Astrocyte of the cerebellum (primary cell): ENCODE data around the gene MEN1.
A peak's percentile ranks its signal among the peaks of the same experiment; 100 is the strongest.

Experiments
- DNase-seq: peaks from one replicate; pipeline ENCODE4 v3.0.0-alpha.2; 2011; ENCODE audit warnings: low read depth
- H3K4me3 ChIP-seq: 2 replicates; pipeline ENCODE4 v1.5.1; 2011; ENCODE audit warnings: mild to moderate bottlenecking, low read depth, low read length, moderate library complexity
- CTCF ChIP-seq: IDR thresholded peaks from 2 replicates; pipeline ENCODE4 v1.5.1; 2012; ENCODE audit warnings: low read length, low read depth, moderate library complexity, mild to moderate bottlenecking; ENCODE audit errors: missing control alignments
- in situ Hi-C: cut with HindIII; loops from 2 replicates; pipeline ENCODE4 v1.10.0; 2017; ENCODE audit warnings: low sequenced_read_pairs

Gene MEN1

GRCh38 chr11:64772303-64773018 is 37.9 kb downstream of the MEN1 start:
- no peak overlapping the region for H3K4me3 ChIP-seq
- in situ Hi-C loops, result loop anchor here (10.0 to 25.0 kb wide), 2 partner anchors 58 to 90 kb away; no protein-coding TSS in a partner anchor
- TF ChIP-seq CTCF, result no peak
- DNase-seq, result no peak

- no peak overlapping the region for H3K4me3 ChIP-seq
- TF ChIP-seq CTCF, result no peak
- in situ Hi-C loops, result loop anchor here (10.0 to 25.0 kb wide), 2 partner anchors 57 to 90 kb away; no protein-coding TSS in a partner anchor
- DNase-seq, result no peak
Observed at GRCh38 chr11:64771861-64772260, 38.5 kb downstream of the MEN1 start.

- H3K4me3 ChIP-seq, result no peak overlapping the region
- in situ Hi-C loops, result loop anchor here (10.0 to 25.0 kb wide), 2 partner anchors 55 to 92 kb away; no protein-coding TSS in a partner anchor
- no peak for DNase-seq
- TF ChIP-seq CTCF, result no peak
Observed at GRCh38 chr11:64770120-64770519, 40.2 kb downstream of the MEN1 start.

- no peak for TF ChIP-seq CTCF
- in situ Hi-C loops, result loop anchor here (25.0 kb wide), 1 partner anchor 93 kb away; no protein-coding TSS in a partner anchor
- no peak for DNase-seq
- no peak overlapping the region for H3K4me3 ChIP-seq
Observed at GRCh38 chr11:64769283-64769682, 41.1 kb downstream of the MEN1 start.

- DNase-seq, result no peak
- H3K4me3 ChIP-seq, result no peak overlapping the region
- TF ChIP-seq CTCF, result no peak
- in situ Hi-C loops, result loop anchor here (25.0 kb wide), 1 partner anchor 94 kb away; no protein-coding TSS in a partner anchor
Observed at GRCh38 chr11:64768300-64768694, 42.1 kb downstream of the MEN1 start.

GRCh38 chr11:64767344-64768299 is 42.7 kb downstream of the MEN1 start:
- in situ Hi-C loops, result loop anchor here (25.0 kb wide), 1 partner anchor 95 kb away; no protein-coding TSS in a partner anchor
- no peak overlapping the region for H3K4me3 ChIP-seq
- peak; percentile 43 for DNase-seq
- peak; percentile 80 for TF ChIP-seq CTCF
